Epithelial cell of esophagus (primary cell): ENCODE results near the gene MAFG.

Experiments used
- DNase-seq: peaks from one replicate; pipeline ENCODE4 v3.0.0; 2010; ENCODE audit warnings: low read depth
- H3K4me3 ChIP-seq: 2 replicates; pipeline ENCODE4 v1.5.1; 2011; ENCODE audit warnings: mild to moderate bottlenecking, low read length, control low read depth
- TF ChIP-seq, protein P1 (sequence below): IDR thresholded peaks from 2 replicates; pipeline ENCODE4 v1.5.1; 2011; ENCODE audit warnings: low read depth, mild to moderate bottlenecking, low read length, control low read depth, inconsistent platforms; ENCODE audit not compliant: insufficient read depth; ENCODE audit errors: missing control alignments

The MAFG gene

DNA sequence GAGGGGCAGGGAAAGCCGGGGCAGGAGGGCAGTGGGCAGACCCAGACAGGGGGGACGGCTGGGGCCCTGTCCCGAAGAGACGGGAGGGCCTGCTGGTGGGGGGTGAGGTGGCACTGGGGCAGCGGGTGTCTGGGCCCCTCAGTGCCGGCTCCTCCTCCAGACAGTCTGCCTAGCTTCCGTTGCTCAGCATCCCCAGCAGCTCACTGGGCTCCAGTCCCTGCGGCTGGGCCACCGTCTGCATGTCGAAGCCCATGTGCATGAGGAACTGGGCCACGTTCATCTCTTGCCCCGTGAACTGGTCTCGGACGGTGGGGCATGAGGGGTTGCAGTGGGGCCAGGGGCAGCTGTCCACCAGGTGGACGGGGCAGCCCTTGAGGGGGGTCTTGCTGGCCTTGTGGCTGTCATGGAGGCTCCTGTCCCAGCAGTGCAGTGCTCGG is 25.3 kb upstream of the MAFG start:
- TF ChIP-seq, protein P1, sequence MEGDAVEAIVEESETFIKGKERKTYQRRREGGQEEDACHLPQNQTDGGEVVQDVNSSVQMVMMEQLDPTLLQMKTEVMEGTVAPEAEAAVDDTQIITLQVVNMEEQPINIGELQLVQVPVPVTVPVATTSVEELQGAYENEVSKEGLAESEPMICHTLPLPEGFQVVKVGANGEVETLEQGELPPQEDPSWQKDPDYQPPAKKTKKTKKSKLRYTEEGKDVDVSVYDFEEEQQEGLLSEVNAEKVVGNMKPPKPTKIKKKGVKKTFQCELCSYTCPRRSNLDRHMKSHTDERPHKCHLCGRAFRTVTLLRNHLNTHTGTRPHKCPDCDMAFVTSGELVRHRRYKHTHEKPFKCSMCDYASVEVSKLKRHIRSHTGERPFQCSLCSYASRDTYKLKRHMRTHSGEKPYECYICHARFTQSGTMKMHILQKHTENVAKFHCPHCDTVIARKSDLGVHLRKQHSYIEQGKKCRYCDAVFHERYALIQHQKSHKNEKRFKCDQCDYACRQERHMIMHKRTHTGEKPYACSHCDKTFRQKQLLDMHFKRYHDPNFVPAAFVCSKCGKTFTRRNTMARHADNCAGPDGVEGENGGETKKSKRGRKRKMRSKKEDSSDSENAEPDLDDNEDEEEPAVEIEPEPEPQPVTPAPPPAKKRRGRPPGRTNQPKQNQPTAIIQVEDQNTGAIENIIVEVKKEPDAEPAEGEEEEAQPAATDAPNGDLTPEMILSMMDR: no peak
- no peak for DNase-seq
- no peak overlapping the region for H3K4me3 ChIP-seq

DNA sequence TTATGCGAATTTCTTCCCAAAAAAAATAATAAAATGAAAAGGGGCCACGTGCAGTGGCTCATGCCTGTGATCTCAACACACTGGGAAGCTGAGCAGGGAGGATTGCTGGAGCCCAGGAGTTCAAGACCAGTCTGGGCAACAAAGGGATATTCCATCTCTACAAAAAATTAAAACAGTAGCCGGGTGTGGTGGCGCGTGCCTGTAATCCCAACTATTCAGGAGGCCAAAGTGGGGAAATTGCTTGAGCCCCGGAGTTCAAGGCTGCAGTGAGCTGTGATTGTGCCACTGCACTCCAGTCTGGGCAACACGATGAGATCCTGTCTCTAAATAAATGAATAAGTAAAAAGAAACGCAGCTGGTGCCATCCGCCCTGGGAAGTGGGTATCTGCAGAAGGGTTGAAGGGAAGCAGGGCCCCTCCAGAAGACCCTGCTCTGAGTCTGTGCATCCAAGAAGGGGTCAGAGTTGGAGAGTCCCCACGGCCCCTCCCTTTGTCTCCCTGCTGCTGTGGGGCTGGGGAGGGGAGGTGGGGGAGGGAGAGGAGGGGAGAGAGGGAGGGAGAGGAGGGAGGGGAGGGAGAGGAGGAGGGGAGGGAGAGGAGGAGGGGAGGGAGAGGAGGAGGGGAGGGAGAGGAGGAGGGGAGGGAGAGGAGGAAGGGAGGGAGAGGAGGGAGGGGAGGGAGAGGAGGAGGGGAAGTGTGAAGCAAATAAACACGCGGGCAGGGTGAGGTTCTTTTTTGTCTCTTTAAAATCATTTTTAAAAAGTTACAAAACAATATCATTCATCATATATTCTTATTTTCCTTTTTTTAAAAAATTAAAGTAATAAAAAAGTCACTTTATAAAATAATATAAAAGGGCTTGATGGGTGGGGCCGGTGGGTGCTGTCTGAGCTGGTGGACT is 24.5 kb upstream of the MAFG start:
- TF ChIP-seq, protein P1: no peak
- no peak for DNase-seq
- H3K4me3 ChIP-seq: no peak overlapping the region

DNA sequence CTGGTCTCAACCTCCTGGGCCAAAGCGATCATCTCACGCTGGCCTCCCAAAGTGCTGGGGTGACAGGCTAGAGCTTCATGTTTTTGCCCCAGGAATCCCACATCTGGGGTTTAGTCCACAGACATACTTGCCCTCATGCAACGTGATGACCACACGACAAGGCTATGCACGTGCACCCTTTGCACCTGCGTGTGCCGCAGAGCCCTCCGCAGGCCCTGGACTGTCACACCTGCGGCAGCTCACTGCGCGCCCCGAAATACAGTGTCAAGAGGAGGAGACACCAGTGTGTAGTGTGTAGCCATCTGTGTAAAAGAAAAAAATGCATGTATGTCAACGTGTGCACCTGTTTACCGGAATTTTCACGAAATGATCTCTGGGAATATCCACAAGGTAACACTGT is 23.0 kb upstream of the MAFG start:
- no peak for DNase-seq
- TF ChIP-seq, protein P1: no peak
- H3K4me3 ChIP-seq: no peak overlapping the region

DNA sequence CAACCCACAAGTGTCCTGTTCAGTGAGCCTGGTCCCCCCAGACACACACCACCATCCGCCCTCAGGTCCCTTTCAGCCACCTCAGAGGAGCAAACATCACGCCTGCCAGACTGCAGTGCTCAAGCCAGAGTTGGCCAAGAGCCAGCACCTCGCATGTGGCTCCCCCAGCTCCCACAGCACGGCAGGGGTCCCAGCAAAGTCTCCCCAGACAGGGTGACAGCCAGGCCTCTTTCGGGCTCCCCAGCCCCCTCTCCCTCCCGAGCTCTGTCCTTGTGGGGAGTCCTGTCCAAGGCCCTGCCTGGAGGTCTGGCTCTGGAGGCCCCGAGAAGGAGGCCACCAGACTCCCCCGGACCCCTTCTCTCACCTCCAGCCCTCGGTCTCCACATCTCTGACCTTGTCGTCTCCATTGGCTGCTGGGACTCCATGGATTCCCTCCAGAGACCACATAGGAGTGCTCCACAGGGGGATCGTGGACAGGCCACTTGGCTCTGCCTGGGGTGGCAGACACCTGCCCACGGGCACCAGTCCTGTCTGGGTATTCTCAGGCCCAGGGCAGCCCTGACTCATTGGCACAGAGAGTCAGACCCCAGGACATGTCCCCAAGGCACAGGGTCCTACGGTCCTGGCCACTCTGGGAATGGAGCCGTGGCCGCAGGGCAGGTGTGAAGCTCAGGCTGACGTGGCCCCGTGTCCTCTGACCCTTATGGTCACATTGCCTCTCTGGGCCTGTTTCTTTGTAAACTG is 21.3 kb upstream of the MAFG start:
- TF ChIP-seq, protein P1: no peak
- DNase-seq: no peak
- no peak overlapping the region for H3K4me3 ChIP-seq

DNA sequence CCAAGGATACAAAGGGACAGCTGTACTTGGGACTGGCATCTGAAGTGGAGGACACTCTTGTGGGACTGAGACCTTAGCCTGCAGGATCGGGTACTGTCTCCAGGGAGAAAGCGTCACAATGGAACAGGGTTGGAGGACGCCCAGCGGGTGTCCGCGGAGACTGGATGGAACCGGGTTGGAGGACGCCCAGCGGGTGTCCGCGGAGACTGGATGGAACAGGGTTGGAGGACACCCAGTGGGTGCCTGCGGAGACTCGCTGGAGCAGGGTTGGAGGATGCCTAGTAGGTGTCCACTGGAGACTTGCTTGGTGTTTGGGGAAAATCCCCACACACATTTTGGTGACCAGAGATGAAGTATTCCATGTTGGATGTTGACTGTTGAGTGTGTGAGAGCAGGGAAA is 19.7 kb upstream of the MAFG start, which contains the start of gene MYADML2:
Gene MYADML2, minus strand, starts transcription at position 45 of the 400 bp plus-strand sequence. CDS start 5,492 bp downstream, outside the sequence.
- TF ChIP-seq, protein P1: no peak
- no peak within 1 kb of the TSS for H3K4me3 ChIP-seq
- DNase-seq: no peak

DNA sequence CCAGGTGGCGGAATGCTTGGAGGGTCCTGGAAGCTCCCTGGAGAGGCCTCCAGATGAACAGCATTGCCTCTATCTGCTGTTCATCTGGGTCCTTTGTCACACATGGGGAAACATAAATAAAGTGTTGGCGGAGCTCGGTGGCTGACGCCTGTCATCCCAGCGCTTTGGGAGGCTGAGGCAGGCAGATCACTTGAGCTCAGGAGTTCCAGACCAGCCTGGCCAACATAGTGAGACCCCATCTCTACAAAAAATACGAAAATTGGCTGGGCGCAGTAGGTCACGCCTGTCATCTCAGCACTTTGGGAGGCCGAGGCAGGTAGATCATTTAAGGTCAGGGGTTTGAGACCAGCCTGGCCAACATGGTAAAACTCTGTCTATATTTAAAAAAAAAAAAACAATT is 17.3 kb upstream of the MAFG start:
- no peak for DNase-seq
- H3K4me3 ChIP-seq: no peak overlapping the region
- TF ChIP-seq, protein P1: no peak
